SK-N-SH (cell line): ENCODE data around the gene MEIOC. TPM values are rescaled to one million over a fixed set of nuclear protein-coding genes. Genes with fewer than 3 reads are reported as not detected.

Source experiments
- CTCF ChIA-PET: fragments of 300-600, 350-600 bp; formaldehyde crosslinking; extraction: SDS; loops from one replicate; lab custom pipeline; 2021; lab: Yijun Ruan, JAX
- POLR2A ChIA-PET: fragments of 350-600 bp; sonication (Branson Sonifier 250); formaldehyde crosslinking; extraction: SDS; loops from one replicate; lab custom pipeline; 2020; ENCODE audit warnings: antibody characterized with exemption, inconsistent platforms; lab: Yijun Ruan, JAX
- DNase-seq: peaks from one replicate; pipeline ENCODE4 v3.0.0; 2012
- H2AFZ ChIP-seq: fragments of 200-600 bp; sonication (generic); 2 replicates; pipeline ENCODE4 v1.8.1; 2016; ENCODE audit warnings: antibody characterized with exemption, mild to moderate bottlenecking, low read depth
- H3F3A ChIP-seq: fragments of 200-600 bp; sonication (generic); replicated peaks from 2 replicates; pipeline ENCODE3; 2016; ENCODE audit warnings: antibody characterized with exemption, mild to moderate bottlenecking; ENCODE audit not compliant: insufficient read depth
- H3K27ac ChIP-seq, 2 experiments: fragments of 200-500 bp in 1 of 2; fragments of 200-600 bp in 1 of 2; sonication (Bioruptor generic) in 1 of 2; sonication (generic), shearing (Covaris generic) in 1 of 2; 2 replicates each; pipeline versions ENCODE4 v1.5.1 to v1.6.1; 2014 to 2016; ENCODE audit warnings: low read depth in 2 of 2, inconsistent platforms in 1 of 2, low read length in 1 of 2, mild to moderate bottlenecking in 1 of 2, mixed read lengths in 1 of 2
- H3K27me3 ChIP-seq: fragments of 200-600 bp; sonication (generic), shearing (Covaris generic); 2 replicates; pipeline ENCODE4 v1.6.1; 2016; ENCODE audit warnings: mixed run types; ENCODE audit not compliant: insufficient read depth
- H3K36me3 ChIP-seq, 2 experiments: fragments of 200-500 bp in 1 of 2; fragments of 200-600 bp in 1 of 2; sonication (Bioruptor generic) in 1 of 2; sonication (generic) in 1 of 2; replicated peaks in 1 of 2; 2 replicates each; pipeline versions ENCODE3 to v1.5.1; 2014 to 2016; ENCODE audit warnings: low read length in 1 of 2, mild to moderate bottlenecking in 1 of 2; ENCODE audit not compliant: insufficient read depth in 2 of 2, control insufficient read depth in 1 of 2
- H3K4me1 ChIP-seq, 2 experiments: fragments of 200-500 bp in 1 of 2; fragments of 200-600 bp in 1 of 2; sonication (Bioruptor generic) in 1 of 2; sonication (generic), shearing (Covaris generic) in 1 of 2; 2 replicates each; pipeline versions ENCODE4 v1.5.1 to v1.6.1; 2014 to 2016; ENCODE audit warnings: low read depth in 1 of 2, low read length in 1 of 2, mixed run types in 1 of 2; ENCODE audit not compliant: insufficient read depth in 2 of 2, control insufficient read depth in 1 of 2
- H3K4me2 ChIP-seq: fragments of 200-600 bp; sonication (generic), shearing (Covaris generic); 2 replicates; pipeline ENCODE4 v1.6.1; 2017; ENCODE audit warnings: mixed run types
- H3K4me3 ChIP-seq, 2 experiments: fragments of 200-500 bp in 1 of 2; fragments of 200-600 bp in 1 of 2; sonication (Bioruptor generic) in 1 of 2; sonication (generic), shearing (Covaris generic) in 1 of 2; 2 replicates each; pipeline versions ENCODE4 v1.5.1 to v1.8.1; 2014 to 2016; ENCODE audit warnings: low read depth in 2 of 2, inconsistent platforms in 1 of 2, low read length in 1 of 2, mild to moderate bottlenecking in 1 of 2, mixed read lengths in 1 of 2, moderate library complexity in 1 of 2
- H3K79me2 ChIP-seq: fragments of 200-600 bp; sonication (generic); 2 replicates; pipeline ENCODE4 v1.8.1; 2017; ENCODE audit warnings: mild to moderate bottlenecking; ENCODE audit not compliant: insufficient read depth
- H3K9ac ChIP-seq: fragments of 200-600 bp; sonication (generic); 2 replicates; pipeline ENCODE4 v1.6.1; 2017; ENCODE audit warnings: mixed run types
- H3K9me2 ChIP-seq: fragments of 200-600 bp; sonication (generic); 2 replicates; pipeline ENCODE4 v1.6.1; 2017; ENCODE audit warnings: mixed run types
- H3K9me3 ChIP-seq: fragments of 200-600 bp; sonication (generic); 2 replicates; pipeline ENCODE4 v1.6.1; 2017; ENCODE audit warnings: mixed run types, mild to moderate bottlenecking, moderate library complexity
- H4K20me1 ChIP-seq: fragments of 200-600 bp; sonication (generic); 2 replicates; pipeline ENCODE4 v1.6.1; 2017; ENCODE audit warnings: mild to moderate bottlenecking, mixed run types; ENCODE audit not compliant: insufficient read depth
- CTCF ChIP-seq: fragments of 200-600 bp; sonication (generic); IDR thresholded peaks from 2 replicates; pipeline ENCODE4 v1.6.1; 2017; ENCODE audit warnings: antibody characterized with exemption, mild to moderate bottlenecking, moderate library complexity
- ELF1 ChIP-seq: IDR thresholded peaks from 2 replicates; pipeline ENCODE4 v1.4.0; 2012
- EZH2phosphoT487 ChIP-seq: fragments of 200-600 bp; sonication (generic); IDR thresholded peaks from 2 replicates; pipeline ENCODE4 v1.6.1; 2017; ENCODE audit warnings: low read depth, mixed run types, mild to moderate bottlenecking, antibody characterized with exemption, moderate library complexity, borderline replicate concordance
- FOXJ3 ChIP-seq: sonication (generic); formaldehyde crosslinking; IDR thresholded peaks from 2 replicates; pipeline ENCODE4 v1.5.1; 2020; ENCODE audit warnings: mild to moderate bottlenecking, missing genetic modification reagents
- IRF3 ChIP-seq: fragments of 150-350 bp; IDR thresholded peaks from 2 replicates; pipeline ENCODE4 v1.6.1; 2016; ENCODE audit warnings: mild to moderate bottlenecking, low read depth, low read length
- JUND ChIP-seq: IDR thresholded peaks from 2 replicates; pipeline ENCODE4 v1.4.0; 2012
- MAX ChIP-seq: IDR thresholded peaks from 2 replicates; pipeline ENCODE4 v1.4.0; 2012; ENCODE audit warnings: low read depth
- MEF2A ChIP-seq: IDR thresholded peaks from 2 replicates; pipeline ENCODE4 v1.4.0; 2012; ENCODE audit warnings: low read depth, borderline replicate concordance
- NFIC ChIP-seq: IDR thresholded peaks from 2 replicates; pipeline ENCODE4 v1.4.0; 2012; ENCODE audit warnings: borderline replicate concordance
- NRF1 ChIP-seq: IDR thresholded peaks from 2 replicates; pipeline ENCODE4 v1.6.1; 2012; ENCODE audit warnings: low read depth, mild to moderate bottlenecking, low read length
- POLR2AphosphoS5 ChIP-seq: IDR thresholded peaks from 2 replicates; pipeline ENCODE4 v1.6.1; 2012; ENCODE audit warnings: low read depth, low read length
- RAD21 ChIP-seq: IDR thresholded peaks from 2 replicates; pipeline ENCODE4 v1.6.1; 2012; ENCODE audit warnings: mild to moderate bottlenecking, low read length
- TAF1 ChIP-seq: IDR thresholded peaks from 2 replicates; pipeline ENCODE4 v1.6.1; 2012; ENCODE audit warnings: low read depth, mild to moderate bottlenecking, low read length, moderate library complexity, borderline replicate concordance
- TCF12 ChIP-seq: IDR thresholded peaks from 2 replicates; pipeline ENCODE4 v1.4.0; 2012
- ZBTB33 ChIP-seq: IDR thresholded peaks from 2 replicates; pipeline ENCODE4 v1.4.0; 2012; ENCODE audit warnings: low read depth, borderline replicate concordance
- WGBS: methylation state at CpG from one replicate; pipeline ENCODE4 v1.1.6; 2017; ENCODE audit warnings: low lambda C conversion rate; 5-methylcytosine and 5-hydroxymethylcytosine counted together
- polyA plus RNA-seq, 3 experiments: library from polyadenylated mRNA; depleted of rRNA; stranded (reverse); fragments of >200 nt; gene quantifications; 2 replicates each; pipeline ENCODE4 v1.2.3, GENCODE V29; 2012

Gene MEIOC
- polyA plus RNA-seq, 1 of the 3 experiments (the other 2 are of a cell fraction) = 1.3 TPM

- no peak overlapping the region for H3K27ac ChIP-seq
- TF ChIP-seq JUND (no peak), CTCF (no peak), TAF1 (no peak), MEF2A (no peak), EZH2phosphoT487 (no peak), ELF1 (no peak), ZBTB33 (no peak), RAD21 (no peak), MAX (no peak), NFIC (no peak), IRF3 (no peak), POLR2AphosphoS5 (no peak), NRF1 (no peak), FOXJ3 (CRISPR knock-in tag) (no peak), TCF12 (no peak)
- TF ChIP-seq, all 33 proteins: peak for 0
- no peak overlapping the region for H2AFZ ChIP-seq
- ChIA-PET POLR2A (no interaction called here), CTCF (interaction anchor here (0.7 to 7.7 kb wide), 5 partner anchors 33 to 101 kb away, joined by 3 to 56 read pairs (median 4); no protein-coding TSS in a partner anchor)
- H3F3A ChIP-seq = no peaks in the 10 kb centered on the region
- H3K27me3 ChIP-seq = no peaks in the 10 kb centered on the region
- H3K79me2 ChIP-seq = no peaks in the 10 kb centered on the region
- DNase-seq = no peak
- H3K36me3 ChIP-seq = no peaks in the 10 kb centered on the region
- no peak overlapping the region for H3K4me3 ChIP-seq
- H3K9ac ChIP-seq = no peak overlapping the region
- no peaks in the 10 kb centered on the region for H3K4me1 ChIP-seq
- H3K4me2 ChIP-seq = no peak overlapping the region
- 94% methylated on average over 8 of the region's 8 CpGs for WGBS
- H3K9me3 ChIP-seq = no peaks in the 10 kb centered on the region
- no peaks in the 10 kb centered on the region for H4K20me1 ChIP-seq
- no peaks in the 10 kb centered on the region for H3K9me2 ChIP-seq
Measured at GRCh38 chr17:44633998-44634397, 22.3 kb upstream of the MEIOC start.
